EL (cell line): ENCODE data around the gene SNX5.

Source experiments
- DNase-seq: peaks from one replicate; pipeline ENCODE4 v3.0.0-alpha.2; 2016

Gene SNX5

GRCh38 chr20:17959257-17959627, 9.4 kb downstream of the SNX5 start:
- DNase-seq, result no peak

GRCh38 chr20:17958373-17959256, 10.0 kb downstream of the SNX5 start:
- DNase-seq, result peak; percentile 7

- DNase-seq, result no peak
Observed at GRCh38 chr20:17957505-17958363, 10.9 kb downstream of the SNX5 start.

GRCh38 chr20:17956099-17956685, 12.4 kb downstream of the SNX5 start:
- no peak for DNase-seq

- no peak for DNase-seq
Observed at GRCh38 chr20:17955302-17955701, 13.3 kb downstream of the SNX5 start.

- no peak for DNase-seq
Observed at GRCh38 chr20:17953935-17954334, 14.7 kb downstream of the SNX5 start.

- no peak for DNase-seq
Observed at GRCh38 chr20:17952692-17953684, 15.6 kb downstream of the SNX5 start.

- DNase-seq, result no peak
Observed at GRCh38 chr20:17951323-17951722, 17.3 kb downstream of the SNX5 start.

GRCh38 chr20:17950670-17951069, 17.9 kb downstream of the SNX5 start:
- DNase-seq, result no peak

GRCh38 chr20:17949899-17950298, 18.7 kb downstream of the SNX5 start:
- DNase-seq, result no peak

- no peak for DNase-seq
Observed at GRCh38 chr20:17948442-17948841, 20.2 kb downstream of the SNX5 start.

- DNase-seq, result no peak
Observed at GRCh38 chr20:17947474-17947815, 21.1 kb downstream of the SNX5 start.

GRCh38 chr20:17946572-17947473, 21.8 kb downstream of the SNX5 start:
- DNase-seq, result no peak

- no peak for DNase-seq
Observed at GRCh38 chr20:17946040-17946439, 22.6 kb downstream of the SNX5 start.

GRCh38 chr20:17944854-17945474, 23.6 kb downstream of the SNX5 start:
- no peak for DNase-seq

- no peak for DNase-seq
Observed at GRCh38 chr20:17943343-17943742, 25.3 kb downstream of the SNX5 start.

- DNase-seq, result no peak
Observed at GRCh38 chr20:17941826-17942196, 26.8 kb downstream of the SNX5 start.

- DNase-seq, result no peak
Observed at GRCh38 chr20:17941087-17941825, 27.3 kb downstream of the SNX5 start.

- DNase-seq, result no peak
Observed at GRCh38 chr20:17940224-17940971, 28.2 kb downstream of the SNX5 start.
